Activated CD8-positive, alpha-beta T cell treated with anti-CD3 and anti-CD28 coated beads, Interleukin-2, amount 10 ng/mL, durations not matched to agents 7 days and 5 days (primary cell): ENCODE data around the gene IL27RA. TPM values are rescaled to one million over a fixed set of nuclear protein-coding genes. Genes with fewer than 3 reads are reported as not detected.

Source experiments
- ATAC-seq: fragments of 150-1000 bp; cut with Tn5 transposase; one replicate; pipeline ENCODE4 v1.10.0; 2021; ENCODE audit warnings: moderate library complexity
- CTCF ChIA-PET: fragments of 350-600 bp; sonication (Branson Sonifier 250); formaldehyde crosslinking; loops from one replicate; lab custom pipeline; 2021; ENCODE audit warnings: antibody characterized with exemption; lab: Charles Lee
- POLR2A ChIA-PET: fragments of 350-600 bp; sonication (Branson Sonifier 250); formaldehyde crosslinking; loops from one replicate; lab custom pipeline; 2021; ENCODE audit warnings: antibody characterized with exemption; lab: Charles Lee
- DNase-seq: peaks from one replicate; pipeline ENCODE4 v3.0.0-alpha.2; 2020
- H3K27ac Mint-ChIP-seq: one replicate; pipeline ENCODE4 v1.8.0; 2021; ENCODE audit warnings: mild to moderate bottlenecking, mixed read lengths
- H3K27me3 Mint-ChIP-seq: one replicate; pipeline ENCODE4 v1.8.0; 2021; ENCODE audit warnings: low read depth, mixed read lengths
- H3K36me3 Mint-ChIP-seq: one replicate; pipeline ENCODE4 v1.8.0; 2021; ENCODE audit warnings: low read depth, mixed read lengths
- H3K4me1 Mint-ChIP-seq: one replicate; pipeline ENCODE4 v1.8.0; 2021; ENCODE audit warnings: low read depth, mixed read lengths
- H3K4me3 Mint-ChIP-seq: one replicate; pipeline ENCODE4 v1.8.0; 2021; ENCODE audit warnings: mild to moderate bottlenecking, mixed read lengths
- H3K9me3 Mint-ChIP-seq: one replicate; pipeline ENCODE4 v1.8.0; 2022; ENCODE audit warnings: mixed read lengths; ENCODE audit not compliant: insufficient read depth
- total RNA-seq, 2 experiments: library from RNA; stranded (reverse); gene quantifications; one replicate each; pipeline ENCODE4 v1.2.3, GENCODE V29; 2021

The IL27RA gene
- total RNA-seq = 10 to 100 TPM; 39.7 to 39.8 TPM

- CTCF ChIA-PET = interaction anchor here (0.5 to 3.4 kb wide), 29 partner anchors 10 to 170 kb away, joined by 3 to 23 read pairs (median 4); partner anchors contain the start of genes ASF1B, DCAF15, NANOS3 and RFX1
- peaks cover 15% of the 10 kb centered on the region for H3K36me3 Mint-ChIP-seq
Observed at GRCh38 chr19:14031719-14032480, at the start of gene IL27RA. TSS of gene IL27RA (plus strand) at chr19:14031762. CDS start at chr19:14031873, 111 bp downstream.

GRCh38 chr19:13981988-13982501 is 49.5 kb upstream of the IL27RA start:
- CTCF ChIA-PET = interaction anchor here (1.2 to 1.6 kb wide), 4 partner anchors 12 to 90 kb away, joined by 4 to 6 read pairs (median 4); no protein-coding TSS in a partner anchor

More at GRCh38 chr19:14031719-14032480, at the start of gene IL27RA:
- peaks cover 20% of the 10 kb centered on the region for H3K4me1 Mint-ChIP-seq
- ATAC-seq (peak; percentile 81), DNase-seq (peak; percentile 88)
- H3K4me3 Mint-ChIP-seq = peak within 1 kb of the TSS; percentile 94
- H3K9me3 Mint-ChIP-seq = no peaks in the 10 kb centered on the region
- peak within 1 kb of the TSS; percentile 96 for H3K27ac Mint-ChIP-seq
- POLR2A ChIA-PET = interaction anchor here (0.7 to 2.9 kb wide), 24 partner anchors 10 to 875 kb away, joined by 3 to 49 read pairs (median 6); partner anchors contain the start of genes DCAF15, PODNL1 and RFX1
- H3K27me3 Mint-ChIP-seq = peaks cover 2% of the 10 kb centered on the region

GRCh38 chr19:13982773-13983172 is 48.8 kb upstream of the IL27RA start:
- no peaks in the 10 kb centered on the region for H3K27me3 Mint-ChIP-seq
- ATAC-seq (no peak), DNase-seq (no peak)
- ChIA-PET CTCF (interaction anchor here (1.6 kb wide), 1 partner anchor 89 kb away, joined by 4 read pairs; no protein-coding TSS in a partner anchor), POLR2A (interaction anchor here (1.0 to 3.6 kb wide), 4 partner anchors 21 to 30 kb away, joined by 3 to 21 read pairs (median 6); partner anchors contain the start of genes DCAF15 and RFX1)
- peaks cover 18% of the 10 kb centered on the region for H3K36me3 Mint-ChIP-seq
- H3K4me1 Mint-ChIP-seq = peaks cover 85% of the 10 kb centered on the region
- peak overlapping the region; percentile 82 for H3K27ac Mint-ChIP-seq
- H3K4me3 Mint-ChIP-seq = no peak overlapping the region
- H3K9me3 Mint-ChIP-seq = no peaks in the 10 kb centered on the region

More at GRCh38 chr19:13981988-13982501, 49.5 kb upstream of the IL27RA start:
- Mint-ChIP-seq H3K36me3 (peaks cover 18% of the 10 kb centered on the region), H3K4me1 (peaks cover 78% of the 10 kb centered on the region), H3K4me3 (no peak overlapping the region), H3K27me3 (no peaks in the 10 kb centered on the region), H3K9me3 (no peaks in the 10 kb centered on the region), H3K27ac (peak overlapping the region; percentile 82)
- ATAC-seq (no peak), DNase-seq (no peak)
- POLR2A ChIA-PET = interaction anchor here (0.5 to 3.6 kb wide), 4 partner anchors 8 to 29 kb away, joined by 5 to 21 read pairs (median 8); partner anchors contain the start of genes DCAF15 and RFX1

- Mint-ChIP-seq H3K4me1 (peaks cover 86% of the 10 kb centered on the region), H3K27ac (peak overlapping the region; percentile 82), H3K4me3 (no peak overlapping the region), H3K36me3 (peaks cover 21% of the 10 kb centered on the region), H3K9me3 (no peaks in the 10 kb centered on the region), H3K27me3 (no peaks in the 10 kb centered on the region)
- ChIA-PET CTCF (no interaction called here), POLR2A (interaction anchor here (1.0 to 3.6 kb wide), 3 partner anchors 20 to 28 kb away, joined by 3 to 21 read pairs (median 5); partner anchors contain the start of gene RFX1)
- ATAC-seq (no peak), DNase-seq (peak; percentile 49)
Observed at GRCh38 chr19:13983213-13983889, 48.2 kb upstream of the IL27RA start.

GRCh38 chr19:13984186-13984585 is 47.4 kb upstream of the IL27RA start:
- CTCF ChIA-PET = interaction anchor here (1.6 kb wide), 1 partner anchor 20 kb away, joined by 3 read pairs; no protein-coding TSS in a partner anchor
- H3K27ac Mint-ChIP-seq = peak overlapping the region; percentile 82
- POLR2A ChIA-PET = interaction anchor here (0.8 to 3.6 kb wide), 2 partner anchors 19 to 49 kb away, joined by 3 to 21 read pairs; no protein-coding TSS in a partner anchor
- no peak for ATAC-seq
- H3K9me3 Mint-ChIP-seq = no peaks in the 10 kb centered on the region
- H3K4me3 Mint-ChIP-seq = no peak overlapping the region
- peaks cover 26% of the 10 kb centered on the region for H3K36me3 Mint-ChIP-seq
- peaks cover 95% of the 10 kb centered on the region for H3K4me1 Mint-ChIP-seq
- DNase-seq = no peak
- no peaks in the 10 kb centered on the region for H3K27me3 Mint-ChIP-seq

GRCh38 chr19:13984875-13985741 is 46.5 kb upstream of the IL27RA start:
- ChIA-PET POLR2A (interaction anchor here (0.8 to 5.3 kb wide), 8 partner anchors 9 to 57 kb away, joined by 3 to 56 read pairs (median 5); partner anchors contain the start of genes IL27RA and RFX1), CTCF (interaction anchor here (1.1 to 2.7 kb wide), 4 partner anchors 19 to 104 kb away, joined by 3 to 8 read pairs (median 3); partner anchors contain the start of gene DCAF15)
- no peak for ATAC-seq
- Mint-ChIP-seq H3K27ac (peak overlapping the region; percentile 98), H3K9me3 (no peaks in the 10 kb centered on the region), H3K27me3 (no peaks in the 10 kb centered on the region), H3K4me1 (peaks cover 95% of the 10 kb centered on the region), H3K4me3 (no peak overlapping the region), H3K36me3 (peaks cover 33% of the 10 kb centered on the region)
- no peak for DNase-seq

- Mint-ChIP-seq H3K9me3 (no peaks in the 10 kb centered on the region), H3K27me3 (no peaks in the 10 kb centered on the region), H3K4me1 (peaks cover 91% of the 10 kb centered on the region), H3K36me3 (peaks cover 35% of the 10 kb centered on the region), H3K4me3 (peak overlapping the region; percentile 69), H3K27ac (peak overlapping the region; percentile 98)
- ChIA-PET CTCF (interaction anchor here (1.1 to 2.7 kb wide), 6 partner anchors 15 to 105 kb away, joined by 3 to 9 read pairs (median 4); partner anchors contain the start of gene DCAF15), POLR2A (interaction anchor here (0.8 to 5.3 kb wide), 7 partner anchors 10 to 57 kb away, joined by 3 to 56 read pairs (median 5); partner anchors contain the start of genes IL27RA and RFX1)
- ATAC-seq (peak; percentile 1), DNase-seq (no peak)
Observed at GRCh38 chr19:13985771-13986347, 45.7 kb upstream of the IL27RA start.

- peak; percentile 94 for ATAC-seq
- ChIA-PET CTCF (interaction anchor here (0.6 to 2.7 kb wide), 6 partner anchors 14 to 73 kb away, joined by 3 to 9 read pairs (median 4); partner anchors contain the start of genes DCAF15 and RFX1), POLR2A (interaction anchor here (0.8 to 5.3 kb wide), 8 partner anchors 10 to 45 kb away, joined by 3 to 56 read pairs (median 5); partner anchors contain the start of genes IL27RA and RFX1)
- peak; percentile 100 for DNase-seq
- no peaks in the 10 kb centered on the region for H3K9me3 Mint-ChIP-seq
- H3K4me1 Mint-ChIP-seq = peaks cover 86% of the 10 kb centered on the region
- H3K27ac Mint-ChIP-seq = peak overlapping the region; percentile 98
- no peaks in the 10 kb centered on the region for H3K27me3 Mint-ChIP-seq
- peak overlapping the region; percentile 69 for H3K4me3 Mint-ChIP-seq
- H3K36me3 Mint-ChIP-seq = peaks cover 38% of the 10 kb centered on the region
Observed at GRCh38 chr19:13986348-13986904, 45.1 kb upstream of the IL27RA start.

GRCh38 chr19:13987101-13987890 is 44.3 kb upstream of the IL27RA start:
- Mint-ChIP-seq H3K4me3 (peak overlapping the region; percentile 69), H3K4me1 (peaks cover 78% of the 10 kb centered on the region), H3K9me3 (no peaks in the 10 kb centered on the region), H3K27ac (peak overlapping the region; percentile 98), H3K36me3 (peaks cover 41% of the 10 kb centered on the region), H3K27me3 (no peaks in the 10 kb centered on the region)
- ChIA-PET POLR2A (interaction anchor here (0.8 to 5.3 kb wide), 9 partner anchors 8 to 44 kb away, joined by 3 to 56 read pairs (median 4); partner anchors contain the start of genes IL27RA, RFX1 and RLN3), CTCF (interaction anchor here (0.6 to 2.7 kb wide), 6 partner anchors 13 to 72 kb away, joined by 3 to 9 read pairs (median 4); partner anchors contain the start of genes DCAF15 and RFX1)
- ATAC-seq (no peak), DNase-seq (no peak)
